IPS-NIHi11 (cell line): Measurements from ENCODE around the gene CSGALNACT2.

ENCODE experiments used
- DNase-seq: peaks from one replicate; pipeline ENCODE4 v3.0.0; 2012; ENCODE audit warnings: mixed read lengths, low spot score

CSGALNACT2 gene

GRCh38 chr10:43188702-43189101 lies 50.5 kb downstream of the CSGALNACT2 start:
- no peak for DNase-seq

GRCh38 chr10:43190289-43190688 lies 52.0 kb downstream of the CSGALNACT2 start:
- no peak for DNase-seq

GRCh38 chr10:43190775-43191174 lies 52.5 kb downstream of the CSGALNACT2 start:
- DNase-seq: no peak

GRCh38 chr10:43192884-43193283 lies 54.6 kb downstream of the CSGALNACT2 start:
- no peak for DNase-seq

GRCh38 chr10:43193496-43194080 lies 55.3 kb downstream of the CSGALNACT2 start:
- DNase-seq: no peak

GRCh38 chr10:43194266-43194665 lies 56.0 kb downstream of the CSGALNACT2 start:
- no peak for DNase-seq

- DNase-seq: no peak
Measured at GRCh38 chr10:43194859-43195258, 56.6 kb downstream of the CSGALNACT2 start.

- DNase-seq: no peak
Measured at GRCh38 chr10:43195557-43195956, 57.3 kb downstream of the CSGALNACT2 start.

GRCh38 chr10:43196131-43196980 lies 58.1 kb downstream of the CSGALNACT2 start:
- no peak for DNase-seq

- no peak for DNase-seq
Measured at GRCh38 chr10:43196981-43197833, 59.0 kb downstream of the CSGALNACT2 start.

- peak; percentile 55 for DNase-seq
Measured at GRCh38 chr10:43197834-43198681, 59.8 kb downstream of the CSGALNACT2 start.

GRCh38 chr10:43198682-43199005 lies 60.4 kb downstream of the CSGALNACT2 start:
- no peak for DNase-seq

- DNase-seq: no peak
Measured at GRCh38 chr10:43199088-43199683, 60.9 kb downstream of the CSGALNACT2 start.

- DNase-seq: no peak
Measured at GRCh38 chr10:43199684-43200537, 61.7 kb downstream of the CSGALNACT2 start.

- no peak for DNase-seq
Measured at GRCh38 chr10:43200538-43201390, 62.5 kb downstream of the CSGALNACT2 start.

- no peak for DNase-seq
Measured at GRCh38 chr10:43201545-43202131, 63.4 kb downstream of the CSGALNACT2 start.

- DNase-seq: peak; percentile 77
Measured at GRCh38 chr10:43202224-43202656, 64.0 kb downstream of the CSGALNACT2 start.

- peak; percentile 90 for DNase-seq
Measured at GRCh38 chr10:43202657-43203447, 64.6 kb downstream of the CSGALNACT2 start.
